ENCODE measurements around the gene PTPN9. TPM values are rescaled to one million over a fixed set of nuclear protein-coding genes. Genes with fewer than 3 reads are reported as not detected.
"Not testable (repeated sequence)": the region's sequence is repeated elsewhere in the genome, so short reads cannot be mapped to it uniquely, and the experiment has no call there.

PTPN9 gene
- total RNA-seq, 2 donors from 2014 or later = 19.8 to 21.6 TPM

DNA sequence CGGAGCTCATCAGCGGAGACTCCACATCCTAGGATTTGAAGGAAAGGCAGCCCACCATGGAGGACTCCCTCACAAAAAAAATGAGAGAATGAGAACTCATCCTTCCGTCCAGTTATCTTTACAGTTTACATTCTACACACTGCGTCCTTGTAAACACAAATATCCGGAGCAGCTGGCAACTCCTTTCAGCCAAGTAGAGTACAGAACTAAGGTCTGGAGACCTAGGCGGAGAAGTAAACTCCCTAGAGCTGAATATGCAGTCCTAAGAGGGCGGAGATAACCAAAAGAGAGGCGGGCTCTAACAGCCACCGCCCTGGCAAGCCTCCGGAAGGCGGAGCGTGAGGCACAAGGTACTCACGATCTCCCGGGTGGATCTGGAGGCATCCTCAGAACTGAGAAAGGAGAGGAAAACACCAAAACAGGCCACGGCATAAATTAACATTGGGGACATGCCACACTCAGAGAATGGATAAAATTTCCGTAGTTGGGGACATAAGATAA is 126.7 kb downstream of the PTPN9 start:
- H3K9me3 ChIP-seq (ENCODE audit: control insufficient read depth, low read length, poor library complexity, severe bottlenecking) = no peaks in the 10 kb centered on the region
- no peaks in the 10 kb centered on the region for H3K36me3 Mint-ChIP-seq (ENCODE audit: low read depth)
- no peaks in the 10 kb centered on the region for H3K27me3 Mint-ChIP-seq
- H3K4me1 Mint-ChIP-seq = peaks cover 44% of the 10 kb centered on the region
- peak; percentile 62 to 70 (median 64) for DNase-seq
- peak overlapping the region; percentile 96 for H3K27ac Mint-ChIP-seq
- peak overlapping the region; percentile 98 for H3K4me3 Mint-ChIP-seq
- ATAC-seq = peak; percentile 17

DNA sequence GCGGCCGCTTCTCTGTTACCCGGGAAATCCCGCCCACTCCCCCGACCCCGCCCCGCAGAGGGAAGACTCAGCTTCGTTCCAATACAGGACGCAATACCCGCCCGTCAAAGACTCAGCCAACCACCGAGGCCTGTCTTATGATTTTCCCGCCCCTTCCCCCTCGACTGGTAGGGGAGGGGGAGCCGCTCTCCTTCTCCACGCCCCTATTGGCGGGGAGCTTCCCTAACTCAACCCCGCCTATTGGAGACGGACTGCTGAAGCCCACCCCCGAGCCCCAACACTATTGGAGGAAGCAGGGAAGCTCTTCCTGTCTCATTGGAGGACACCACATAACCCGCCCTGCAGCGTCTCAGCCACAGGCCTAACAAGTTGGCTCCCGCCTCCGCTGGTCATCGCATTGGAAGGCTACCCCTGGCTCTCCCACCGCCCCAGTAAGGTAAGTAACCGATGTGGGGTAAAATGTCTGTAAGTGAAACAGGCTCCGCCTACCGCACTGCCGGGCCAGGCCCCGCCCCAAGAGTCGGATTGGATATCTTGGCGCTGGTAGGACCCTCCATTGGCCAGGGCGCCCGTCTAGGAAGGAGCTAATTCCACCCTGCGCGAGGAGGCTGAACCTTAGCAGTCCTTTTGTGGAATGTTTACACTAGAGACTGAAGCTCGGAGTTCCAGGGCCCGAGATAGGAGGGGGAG is 127.3 kb downstream of the PTPN9 start, which contains the start of gene SIN3A:
Gene SIN3A, minus strand, starts transcription at position 17 of the 690 bp plus-strand sequence. CDS start 21,315 bp downstream, outside the sequence.
- Mint-ChIP-seq H3K27ac (peak within 1 kb of the TSS; percentile 96), H3K4me1 (peaks cover 49% of the 10 kb centered on the region), H3K36me3 (ENCODE audit: low read depth) (no peaks in the 10 kb centered on the region), H3K4me3 (peak within 1 kb of the TSS; percentile 98), H3K27me3 (no peaks in the 10 kb centered on the region)
- H3K9me3 ChIP-seq (ENCODE audit: control insufficient read depth, low read length, poor library complexity, severe bottlenecking) = no peaks in the 10 kb centered on the region
- peak; percentile 58 for ATAC-seq
- peak; percentile 93 to 98 (median 97) for DNase-seq

DNA sequence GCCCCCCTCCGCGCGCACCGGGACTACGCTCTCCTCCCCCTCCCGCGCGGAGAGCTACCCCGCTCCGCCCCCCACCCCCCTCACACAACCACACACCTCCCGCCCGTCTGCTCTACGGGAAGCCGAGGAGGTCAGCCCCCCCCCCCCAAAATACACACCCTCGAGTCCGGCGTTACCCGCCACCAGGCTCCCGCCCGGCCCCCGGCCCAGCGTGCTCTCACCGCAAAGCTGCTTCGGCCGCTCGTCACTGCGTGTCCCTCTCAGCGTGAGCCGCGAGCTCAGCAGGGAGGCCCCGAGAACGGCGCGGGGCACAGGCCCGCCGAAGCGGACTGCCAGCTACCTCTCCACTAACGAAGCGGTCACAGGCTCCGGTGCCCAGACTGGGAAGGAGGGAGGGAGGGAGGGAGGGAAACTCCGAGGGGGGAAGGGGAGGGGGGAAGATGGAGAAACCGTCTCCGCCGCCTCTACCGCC is 127.9 kb downstream of the PTPN9 start:
- no peak for DNase-seq
- H3K9me3 ChIP-seq (ENCODE audit: control insufficient read depth, low read length, poor library complexity, severe bottlenecking) = no peaks in the 10 kb centered on the region
- H3K36me3 Mint-ChIP-seq (ENCODE audit: low read depth) = no peaks in the 10 kb centered on the region
- H3K4me1 Mint-ChIP-seq = peaks cover 49% of the 10 kb centered on the region
- H3K27me3 Mint-ChIP-seq = no peaks in the 10 kb centered on the region
- no peak for ATAC-seq
- peak overlapping the region; percentile 98 for H3K4me3 Mint-ChIP-seq
- peak overlapping the region; percentile 96 for H3K27ac Mint-ChIP-seq

DNA sequence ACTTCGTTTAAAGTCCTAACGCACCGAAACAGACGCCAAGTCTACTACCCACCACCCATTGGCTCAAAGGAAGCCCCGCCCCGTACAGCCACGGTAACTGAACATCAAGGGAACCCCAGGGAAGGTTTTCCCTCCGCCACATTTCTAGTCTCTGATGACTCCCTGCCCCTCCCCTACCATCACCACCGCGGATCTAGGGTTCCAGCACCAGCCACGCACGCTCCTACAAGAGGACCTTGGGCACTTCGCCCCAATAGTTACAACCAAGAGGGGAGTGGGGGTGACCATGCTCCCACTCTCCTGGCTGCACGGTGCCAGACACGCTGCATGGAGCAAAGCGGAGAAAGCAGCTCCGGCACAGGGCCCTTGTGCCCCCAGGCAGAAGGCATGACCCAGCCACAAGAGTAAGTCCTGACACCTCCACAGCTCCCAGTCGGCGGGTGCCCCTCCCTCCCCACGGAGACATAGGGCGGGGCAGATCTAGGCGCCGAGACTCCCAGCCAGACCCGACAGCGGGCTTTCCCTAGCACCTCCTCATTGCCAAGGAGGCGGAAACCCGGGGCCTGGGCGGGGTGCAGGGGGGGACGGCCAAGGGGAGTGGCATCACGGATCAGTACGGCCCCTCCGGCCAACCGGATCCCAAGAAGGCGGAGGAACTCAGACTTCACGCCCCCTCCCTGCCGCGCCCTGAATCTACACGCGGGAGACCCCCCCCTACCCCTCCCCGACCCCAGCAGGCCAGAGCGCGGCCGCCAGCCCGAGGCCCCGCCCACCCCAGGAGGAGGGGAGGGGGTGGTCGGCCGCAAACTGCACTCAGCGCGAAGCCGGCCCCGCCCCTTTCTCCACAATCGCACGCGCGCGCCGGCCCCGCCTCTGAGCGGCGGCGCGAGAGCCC is 128.6 kb downstream of the PTPN9 start:
- peak; percentile 88 to 97 (median 95) for DNase-seq
- no peaks in the 10 kb centered on the region for H3K27me3 Mint-ChIP-seq
- peak; percentile 41 for ATAC-seq
- no peaks in the 10 kb centered on the region for H3K36me3 Mint-ChIP-seq (ENCODE audit: low read depth)
- no peaks in the 10 kb centered on the region for H3K9me3 ChIP-seq (ENCODE audit: control insufficient read depth, low read length, poor library complexity, severe bottlenecking)
- peaks cover 52% of the 10 kb centered on the region for H3K4me1 Mint-ChIP-seq
- peak overlapping the region; percentile 98 for H3K4me3 Mint-ChIP-seq
- H3K27ac Mint-ChIP-seq = peak overlapping the region; percentile 96

DNA sequence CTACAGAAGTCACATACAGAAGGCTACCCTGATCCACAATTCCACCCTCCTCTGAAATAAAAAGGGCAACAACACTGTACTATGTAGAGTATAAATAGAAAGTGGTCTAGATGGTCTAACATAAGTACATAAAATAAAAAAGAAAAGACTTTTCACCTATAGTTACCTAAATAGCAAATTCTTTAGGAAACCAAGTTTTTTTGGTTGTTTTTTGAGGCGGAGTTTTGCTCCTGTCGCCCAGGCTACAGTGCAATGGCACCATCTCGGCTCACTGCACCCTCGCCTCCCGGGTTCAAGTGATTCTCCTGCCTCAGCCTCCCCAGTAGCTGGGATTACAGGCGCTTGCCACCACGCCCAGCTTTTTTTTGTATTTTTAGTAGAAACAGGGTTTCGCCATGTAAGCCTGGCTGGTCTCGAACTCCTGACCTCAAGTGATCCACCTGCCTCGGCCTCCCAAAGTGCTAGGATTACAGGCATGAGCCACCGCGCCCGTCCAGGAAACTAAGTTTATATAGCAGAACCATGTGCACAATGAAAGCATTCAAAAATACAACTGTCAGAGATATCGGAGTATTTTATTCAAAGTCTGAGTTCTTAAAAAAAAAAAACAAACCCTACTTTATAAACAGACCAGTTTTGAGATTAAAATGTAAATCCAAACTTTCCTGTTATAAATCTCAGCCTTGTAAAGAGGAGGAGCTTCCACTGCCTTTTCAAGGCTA is 129.4 kb downstream of the PTPN9 start:
- H3K4me1 Mint-ChIP-seq = peaks cover 52% of the 10 kb centered on the region
- no peaks in the 10 kb centered on the region for H3K27me3 Mint-ChIP-seq
- no peak for DNase-seq
- peak overlapping the region; percentile 96 for H3K27ac Mint-ChIP-seq
- peak overlapping the region; percentile 98 for H3K4me3 Mint-ChIP-seq
- H3K36me3 Mint-ChIP-seq (ENCODE audit: low read depth) = no peaks in the 10 kb centered on the region
- ATAC-seq = no peak
- H3K9me3 ChIP-seq (ENCODE audit: control insufficient read depth, low read length, poor library complexity, severe bottlenecking) = no peaks in the 10 kb centered on the region

DNA sequence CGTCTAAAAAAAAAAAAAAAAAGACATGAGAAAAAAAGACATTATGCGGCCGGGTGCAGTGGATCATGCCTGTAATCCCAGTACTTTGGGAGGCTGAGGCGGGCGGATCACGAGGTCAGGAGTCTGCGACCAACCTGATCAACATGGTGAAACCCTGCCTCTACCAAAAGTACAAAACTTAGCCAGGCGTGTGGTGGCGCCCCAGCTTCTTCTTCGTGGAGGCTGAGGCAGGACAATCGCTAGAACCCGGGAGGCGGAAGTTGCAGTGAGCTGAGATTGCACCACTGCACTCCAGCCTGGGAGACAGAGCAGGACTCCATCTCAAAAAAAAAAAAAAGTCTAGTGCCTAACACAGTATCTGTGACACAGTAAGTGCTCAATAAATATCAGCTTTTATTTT is 130.9 kb downstream of the PTPN9 start:
- not testable (repeated sequence) for H3K9me3 ChIP-seq (ENCODE audit: control insufficient read depth, low read length, poor library complexity, severe bottlenecking); ATAC-seq; H3K27me3 Mint-ChIP-seq; DNase-seq; H3K4me3 Mint-ChIP-seq; H3K36me3 Mint-ChIP-seq (ENCODE audit: low read depth)
- Mint-ChIP-seq H3K27ac (peak overlapping the region; percentile 65), H3K4me1 (peaks cover 55% of the 10 kb centered on the region)

DNA sequence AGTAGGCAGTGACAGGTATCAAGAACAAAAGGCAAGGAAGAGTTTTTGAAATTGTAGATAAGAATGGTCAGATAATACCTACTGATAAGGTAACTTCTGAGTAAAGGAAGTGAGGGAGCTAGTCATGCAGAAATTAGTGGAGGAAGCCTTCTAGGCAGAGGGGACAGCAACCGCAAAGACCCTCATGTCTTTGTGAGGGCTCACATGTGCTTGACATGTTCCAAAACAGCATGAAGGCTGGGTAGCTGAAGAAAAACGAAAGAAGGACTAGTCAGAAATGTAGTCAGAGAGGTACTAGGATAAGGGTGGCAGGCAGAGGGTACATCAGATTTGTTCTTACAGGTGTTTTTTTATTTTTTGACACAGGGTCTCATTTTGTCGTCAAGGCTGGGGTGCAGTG is 133.0 kb downstream of the PTPN9 start:
- ATAC-seq = no peak

DNA sequence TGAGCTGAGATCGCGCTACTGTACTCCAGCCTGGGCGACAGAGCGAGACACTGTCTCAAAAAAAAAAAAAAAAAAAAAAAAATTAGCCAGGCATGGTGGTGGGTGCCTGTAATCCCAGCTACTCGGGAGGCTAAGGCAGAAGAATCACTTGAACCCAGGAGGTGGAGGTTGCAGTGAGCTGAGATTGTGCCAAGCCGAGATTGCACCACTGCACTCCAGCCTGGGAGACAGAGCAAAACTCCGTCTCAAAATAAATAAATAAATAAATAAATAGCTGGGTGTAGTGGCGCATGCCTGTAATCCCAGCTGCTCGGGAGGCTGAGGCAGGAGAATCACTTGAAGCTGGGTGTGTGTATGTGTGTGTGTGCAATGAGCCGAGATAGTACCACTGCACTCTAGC is 133.8 kb downstream of the PTPN9 start:
- ATAC-seq; H3K36me3 Mint-ChIP-seq (ENCODE audit: low read depth): not testable (repeated sequence)

More for the DNA sequence above, 133.0 kb downstream of the PTPN9 start:
- Mint-ChIP-seq H3K4me3 (peak overlapping the region; percentile 71), H3K4me1 (peaks cover 47% of the 10 kb centered on the region), H3K36me3 (ENCODE audit: low read depth) (no peaks in the 10 kb centered on the region), H3K27ac (peak overlapping the region; percentile 37), H3K27me3 (no peaks in the 10 kb centered on the region)
- H3K9me3 ChIP-seq (ENCODE audit: control insufficient read depth, low read length, poor library complexity, severe bottlenecking) = no peaks in the 10 kb centered on the region
- DNase-seq = no peak

DNA sequence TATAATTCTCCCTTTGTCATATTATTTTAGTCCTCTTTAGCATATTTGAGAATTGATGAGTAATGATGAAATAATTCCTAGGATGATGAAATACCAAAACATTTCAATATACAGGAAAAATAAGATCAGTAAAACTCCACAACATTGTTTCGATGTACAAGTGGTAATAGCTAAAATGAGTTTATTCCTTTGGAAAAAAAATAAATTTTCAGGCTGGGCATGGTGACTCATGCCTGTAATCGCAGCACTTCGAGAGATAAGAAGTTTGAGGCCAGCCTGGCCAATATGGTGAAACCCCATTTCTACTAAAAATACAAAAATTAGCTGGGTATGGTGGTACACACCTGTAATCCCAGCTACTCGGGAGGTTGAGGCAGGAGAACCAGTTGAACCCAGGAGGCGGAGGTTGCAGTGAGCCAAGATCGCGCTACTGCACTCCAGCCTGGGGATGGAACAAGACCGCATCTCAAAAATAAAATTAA is 135.1 kb downstream of the PTPN9 start:
- H3K36me3 Mint-ChIP-seq (ENCODE audit: low read depth); H3K4me3 Mint-ChIP-seq; ATAC-seq; DNase-seq; H3K27me3 Mint-ChIP-seq; H3K9me3 ChIP-seq (ENCODE audit: control insufficient read depth, low read length, poor library complexity, severe bottlenecking): not testable (repeated sequence)
- Mint-ChIP-seq H3K27ac (peak overlapping the region; percentile 65), H3K4me1 (peaks cover 39% of the 10 kb centered on the region)

More for the DNA sequence above, 133.8 kb downstream of the PTPN9 start:
- Mint-ChIP-seq H3K4me1 (peaks cover 45% of the 10 kb centered on the region), H3K27ac (peak overlapping the region; percentile 37), H3K4me3 (peak overlapping the region; percentile 19)
- not testable (repeated sequence) for H3K9me3 ChIP-seq (ENCODE audit: control insufficient read depth, low read length, poor library complexity, severe bottlenecking); H3K27me3 Mint-ChIP-seq; DNase-seq

DNA sequence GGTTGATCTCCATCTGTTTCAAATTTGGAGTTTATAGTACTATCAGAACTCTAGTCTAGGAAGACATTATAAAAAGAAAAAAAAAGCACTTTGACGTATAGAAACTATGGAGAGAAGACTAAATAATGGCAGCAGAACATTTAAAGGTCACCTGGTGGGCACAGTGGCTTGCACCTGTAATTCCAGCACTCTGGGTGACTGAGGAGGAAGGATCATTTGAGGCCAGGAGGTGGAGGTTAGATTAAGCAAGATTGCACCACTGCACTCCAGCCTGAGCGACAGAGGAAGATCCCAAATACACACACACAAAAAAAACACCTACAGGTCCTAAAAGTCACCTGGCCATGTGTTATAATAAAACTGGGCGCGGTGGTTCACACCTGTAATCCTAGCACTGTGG is 141.4 kb downstream of the PTPN9 start:
- Mint-ChIP-seq H3K4me3 (no peak overlapping the region), H3K4me1 (peaks cover 38% of the 10 kb centered on the region), H3K27me3 (no peaks in the 10 kb centered on the region), H3K36me3 (ENCODE audit: low read depth) (peaks cover 2% of the 10 kb centered on the region), H3K27ac (no peak overlapping the region)
- ATAC-seq = peak; percentile 10
- no peaks in the 10 kb centered on the region for H3K9me3 ChIP-seq (ENCODE audit: control insufficient read depth, low read length, poor library complexity, severe bottlenecking)
- DNase-seq = no peak

DNA sequence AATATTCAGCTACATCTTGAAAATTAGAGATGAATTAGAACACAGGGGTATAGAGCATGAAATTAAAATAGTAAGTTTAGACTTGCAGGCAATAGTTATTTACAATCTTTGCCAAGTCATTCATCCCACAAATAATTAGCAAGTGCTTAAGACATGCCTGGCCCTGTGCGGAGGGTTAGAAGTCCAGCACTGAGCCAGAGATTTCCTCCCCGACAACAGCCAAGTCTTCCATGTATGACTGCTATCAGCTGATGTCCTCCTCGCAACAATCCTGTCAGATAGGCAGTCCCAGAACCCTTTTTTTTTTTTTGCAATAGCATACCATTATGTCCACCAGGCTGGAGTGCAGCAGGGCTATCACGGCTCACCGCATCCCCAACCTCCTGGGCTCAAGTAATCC is 142.2 kb downstream of the PTPN9 start:
- no peaks in the 10 kb centered on the region for H3K9me3 ChIP-seq (ENCODE audit: control insufficient read depth, low read length, poor library complexity, severe bottlenecking)
- DNase-seq (no peak), ATAC-seq (no peak)
- Mint-ChIP-seq H3K27ac (peak overlapping the region; percentile 72), H3K4me1 (peaks cover 41% of the 10 kb centered on the region), H3K27me3 (no peaks in the 10 kb centered on the region), H3K36me3 (ENCODE audit: low read depth) (peaks cover 2% of the 10 kb centered on the region), H3K4me3 (peak overlapping the region; percentile 45)

DNA sequence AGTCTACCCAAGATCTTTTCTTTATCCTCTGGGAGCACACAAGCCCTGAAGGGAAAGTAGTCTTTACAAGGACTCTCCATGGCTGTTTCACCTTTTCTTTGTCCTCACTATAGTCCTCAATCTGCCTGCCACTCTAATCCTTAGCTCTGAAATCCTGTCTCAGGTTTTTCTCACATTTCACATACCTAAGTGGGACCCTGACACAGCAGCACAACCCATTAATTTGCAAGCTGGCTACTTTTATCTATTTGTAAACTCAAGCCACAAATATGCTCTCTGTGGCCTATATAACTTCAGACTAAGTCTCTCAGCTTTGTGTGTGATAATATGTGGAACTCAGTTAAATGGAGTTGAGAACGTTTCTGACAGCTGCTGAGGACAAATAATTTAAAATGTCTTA is 147.4 kb downstream of the PTPN9 start:
- Mint-ChIP-seq H3K4me3 (no peak overlapping the region), H3K27ac (peak overlapping the region; percentile 73), H3K36me3 (ENCODE audit: low read depth) (no peaks in the 10 kb centered on the region), H3K4me1 (peaks cover 32% of the 10 kb centered on the region), H3K27me3 (no peaks in the 10 kb centered on the region)
- ATAC-seq (no peak), DNase-seq (no peak)
- H3K9me3 ChIP-seq (ENCODE audit: control insufficient read depth, low read length, poor library complexity, severe bottlenecking) = no peaks in the 10 kb centered on the region

All from T-helper 17 cell (primary cell).